Activated T-cell treated with anti-CD3 and anti-CD28 coated beads, Interleukin-2, amount 50 U/mL, for 72 hours (primary cell): ENCODE measurements around the gene SCFD2. TPM values are rescaled to one million over a fixed set of nuclear protein-coding genes. Genes with fewer than 3 reads are reported as not detected.
"Not testable (repeated sequence)": the region's sequence is repeated elsewhere in the genome, so short reads cannot be mapped to it uniquely, and the experiment has no call there.

Experiments
- ATAC-seq, 2 donors: fragments of 150-1000 bp; cut with Tn5 transposase; replicated peaks in 1 of 2; 2 replicates each; pipeline ENCODE4 v1.10.0; 2021; ENCODE audit warnings: moderate library complexity in 2 of 2, mild to moderate bottlenecking in 1 of 2
- DNase-seq, 2 donors: peaks; one replicate each; pipeline ENCODE4 v3.0.0; 2021 to 2022; ENCODE audit warnings: mixed read lengths in 1 of 2
- H3K27ac Mint-ChIP-seq: one replicate; pipeline ENCODE4 v1.8.0; 2022; ENCODE audit warnings: mild to moderate bottlenecking, moderate library complexity, mixed read lengths
- H3K27me3 Mint-ChIP-seq: one replicate; pipeline ENCODE4 v1.8.0; 2022; ENCODE audit warnings: low read depth, mixed read lengths
- H3K36me3 Mint-ChIP-seq, 2 donors: one replicate each; pipeline ENCODE4 v1.8.0; 2022; ENCODE audit warnings: mixed read lengths in 2 of 2, mild to moderate bottlenecking in 1 of 2; ENCODE audit not compliant: insufficient read depth in 2 of 2
- H3K4me1 Mint-ChIP-seq: one replicate; pipeline ENCODE4 v1.8.0; 2022; ENCODE audit warnings: low read depth, mixed read lengths
- H3K4me3 Mint-ChIP-seq, 2 donors: one replicate each; pipeline ENCODE4 v1.8.0; 2022; ENCODE audit warnings: mild to moderate bottlenecking in 2 of 2, mixed read lengths in 2 of 2, moderate library complexity in 2 of 2
- H3K9me3 Mint-ChIP-seq, 2 donors: one replicate each; pipeline ENCODE4 v1.8.0; 2022; ENCODE audit warnings: mixed read lengths in 2 of 2
- total RNA-seq, 2 donors: library from RNA; stranded (reverse); gene quantifications; one replicate each; pipeline ENCODE4 v1.2.3, GENCODE V29; 2022

Gene SCFD2
- total RNA-seq, 2 donors from 2014 or later, result 15.5 to 17.6 TPM

DNA sequence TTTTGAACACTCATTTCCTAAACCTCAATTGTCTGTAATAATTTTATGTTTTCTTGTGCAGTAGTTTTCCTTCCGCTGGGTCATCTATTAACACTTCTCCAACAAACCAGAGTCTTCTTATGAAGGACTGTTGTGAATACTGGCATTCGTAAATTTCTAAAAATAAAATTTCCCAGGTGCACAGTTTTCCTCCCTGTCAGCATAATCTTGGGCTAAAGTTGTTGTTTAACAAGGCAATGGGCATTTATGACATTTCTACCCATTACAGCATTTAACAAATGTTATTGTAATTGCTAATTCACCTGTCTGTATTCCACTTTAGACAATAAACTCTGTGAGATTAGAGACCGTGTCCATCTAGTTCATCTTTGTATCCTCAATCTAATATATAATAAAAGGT lies 1.2 kb downstream of the SCFD2 start:
- Mint-ChIP-seq H3K36me3 (peaks cover 2 to 8% of the 10 kb centered on the region in 2 donors), H3K4me3 (peak overlapping the region; percentile 93 to 99), H3K27ac (peak overlapping the region; percentile 63), H3K4me1 (peaks cover 76% of the 10 kb centered on the region), H3K27me3 (peaks cover under 1% of the 10 kb centered on the region), H3K9me3 (peaks cover 0 to 3% of the 10 kb centered on the region in 2 donors)
- ATAC-seq, result no peak
- DNase-seq, result no peak

DNA sequence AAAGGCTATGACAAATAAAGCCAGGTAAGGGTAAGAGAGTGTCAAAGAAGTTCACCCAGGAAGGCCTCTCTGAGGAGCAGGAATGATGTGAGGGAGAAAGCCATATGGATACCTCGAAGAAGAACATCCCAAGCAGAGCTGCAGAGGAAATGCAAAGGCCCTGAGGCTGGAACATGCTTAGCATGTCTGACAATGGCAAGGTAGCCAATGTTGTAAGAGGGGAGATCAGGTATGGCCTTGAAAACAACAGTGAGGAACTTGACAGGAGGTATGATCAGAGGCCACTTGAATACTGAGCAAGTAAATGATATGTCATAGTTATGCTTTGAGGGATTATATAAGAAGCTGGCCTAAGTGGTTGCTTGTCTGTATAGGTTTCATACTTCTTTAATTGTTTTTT lies 3.8 kb downstream of the SCFD2 start:
- H3K4me3 Mint-ChIP-seq, result peak overlapping the region; percentile 39 to 73
- H3K4me1 Mint-ChIP-seq, result peaks cover 66% of the 10 kb centered on the region
- ATAC-seq (no peak), DNase-seq (no peak)
- peaks cover 2 to 8% of the 10 kb centered on the region in 2 donors for H3K36me3 Mint-ChIP-seq
- peak overlapping the region; percentile 79 for H3K27ac Mint-ChIP-seq
- no peaks in the 10 kb centered on the region for H3K27me3 Mint-ChIP-seq
- H3K9me3 Mint-ChIP-seq, result no peaks in the 10 kb centered on the region

DNA sequence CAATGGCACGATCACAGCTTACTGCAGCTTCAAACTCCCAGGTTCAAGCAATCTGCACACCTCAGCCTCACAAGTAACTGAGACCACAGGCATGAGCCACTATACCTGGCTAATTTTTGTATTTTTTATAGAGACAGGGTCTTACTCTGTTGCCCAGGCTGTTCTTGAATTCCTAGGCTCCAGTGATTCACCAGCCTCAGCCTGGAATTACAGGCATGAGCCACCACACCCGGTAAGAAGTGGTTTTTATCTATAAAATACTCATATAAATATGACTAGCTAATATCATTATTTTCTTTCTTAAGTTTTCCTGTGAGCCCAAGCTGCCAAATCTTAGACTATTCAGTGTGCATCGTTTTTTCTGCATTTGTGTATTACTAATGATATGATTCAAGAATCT lies 4.4 kb downstream of the SCFD2 start:
- Mint-ChIP-seq H3K4me3 (peak overlapping the region in 1 of 2 donors; percentile 16), H3K9me3 (no peaks in the 10 kb centered on the region), H3K4me1 (peaks cover 61% of the 10 kb centered on the region), H3K27me3 (no peaks in the 10 kb centered on the region), H3K27ac (no peak overlapping the region), H3K36me3 (peaks cover 2 to 8% of the 10 kb centered on the region in 2 donors)
- DNase-seq (no peak), ATAC-seq (no peak)

DNA sequence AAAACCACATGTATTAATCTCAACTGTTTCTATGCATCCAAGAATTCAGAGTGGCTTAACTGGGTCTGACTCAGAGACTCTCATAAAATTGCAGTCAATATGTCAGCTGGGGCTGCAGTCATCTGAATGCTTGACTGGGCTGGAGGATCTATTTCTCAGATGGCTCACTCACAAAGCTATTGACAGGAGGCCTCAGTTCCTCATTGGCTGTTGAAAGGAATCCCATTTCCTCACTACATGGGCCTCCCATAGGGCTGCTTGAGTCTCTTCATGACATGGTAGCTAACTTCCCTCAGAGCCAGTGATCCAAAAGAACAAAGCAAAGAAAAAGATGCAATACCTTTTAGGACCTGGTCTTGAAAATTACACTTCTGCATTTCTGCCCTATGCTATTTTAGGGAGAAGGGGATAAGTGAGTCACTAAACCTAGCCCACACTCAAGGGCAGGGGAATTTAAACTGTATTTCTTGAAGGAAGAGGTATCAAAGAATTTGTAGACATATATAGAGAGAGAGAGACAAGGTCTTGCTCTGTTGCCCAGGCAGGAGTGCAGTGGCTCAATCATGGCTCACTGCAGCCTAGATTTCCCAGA lies 9.8 kb downstream of the SCFD2 start:
- Mint-ChIP-seq H3K4me1 (peaks cover 28% of the 10 kb centered on the region), H3K27ac (no peak overlapping the region), H3K36me3 (peaks cover 2 to 15% of the 10 kb centered on the region in 2 donors), H3K9me3 (peaks cover 0 to 1% of the 10 kb centered on the region in 2 donors), H3K4me3 (no peak overlapping the region), H3K27me3 (no peaks in the 10 kb centered on the region)
- DNase-seq (no peak), ATAC-seq (no peak)

DNA sequence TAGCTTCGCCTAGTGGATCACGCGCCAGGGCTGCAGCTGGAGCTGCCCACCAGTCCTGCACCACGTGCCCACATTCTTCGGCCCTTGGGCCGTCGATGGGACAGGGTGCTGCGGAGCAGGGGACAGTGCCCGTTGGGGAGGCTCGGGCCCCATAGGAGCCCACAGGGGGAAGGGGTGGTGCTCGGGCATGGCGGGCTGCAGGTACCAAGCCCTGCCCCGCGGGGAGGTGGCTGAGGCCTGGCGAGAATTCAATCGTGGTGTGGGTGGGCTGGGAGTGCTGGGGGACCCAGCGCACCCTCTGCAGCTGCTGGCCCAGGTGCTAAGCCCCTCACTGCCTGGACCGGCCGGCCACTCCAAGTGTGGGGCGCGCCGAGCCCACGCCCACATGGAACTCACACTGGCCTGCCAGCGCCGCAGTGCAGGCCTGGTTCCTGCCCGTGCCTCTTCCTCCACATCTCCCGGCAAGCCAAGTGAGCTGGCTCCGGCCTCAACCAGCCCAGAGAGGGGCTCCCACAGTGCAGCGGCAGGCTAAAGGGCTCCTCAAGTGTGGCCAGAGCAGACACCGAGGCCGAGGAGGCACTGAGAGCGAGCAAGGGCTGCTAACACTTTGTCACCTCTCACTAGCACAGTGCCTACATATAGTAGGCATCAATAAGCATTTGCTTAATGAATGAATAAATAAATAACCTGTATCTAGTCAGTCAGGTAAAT lies 11.7 kb downstream of the SCFD2 start:
- H3K27ac Mint-ChIP-seq, result no peak overlapping the region
- H3K36me3 Mint-ChIP-seq, result peaks cover 8 to 26% of the 10 kb centered on the region in 2 donors
- DNase-seq (no peak), ATAC-seq (no peak)
- no peak overlapping the region for H3K4me3 Mint-ChIP-seq
- no peaks in the 10 kb centered on the region for H3K27me3 Mint-ChIP-seq
- H3K9me3 Mint-ChIP-seq, result peaks cover 0 to 1% of the 10 kb centered on the region in 2 donors
- peaks cover 19% of the 10 kb centered on the region for H3K4me1 Mint-ChIP-seq

DNA sequence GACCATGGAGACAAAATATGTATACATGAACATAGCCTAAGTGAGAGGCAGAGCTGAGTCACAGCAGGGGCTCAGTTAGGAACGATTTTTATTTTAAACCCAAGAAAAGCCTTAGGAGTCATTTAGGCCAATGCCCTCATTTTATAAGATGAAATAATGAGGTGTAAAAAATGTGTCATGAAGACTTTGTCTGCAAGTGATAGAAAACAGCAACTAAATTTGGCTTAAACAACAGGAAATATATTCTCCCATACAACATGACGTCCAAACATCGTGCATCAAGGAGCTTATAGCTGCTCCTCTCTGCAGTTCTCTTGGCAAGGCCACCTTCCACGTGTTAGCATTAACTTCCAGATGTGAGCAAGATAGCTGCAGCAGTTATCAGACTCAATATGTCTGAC lies 16.8 kb downstream of the SCFD2 start:
- Mint-ChIP-seq H3K9me3 (peaks cover 0 to 2% of the 10 kb centered on the region in 2 donors), H3K4me3 (no peak overlapping the region), H3K36me3 (peaks cover 20 to 47% of the 10 kb centered on the region in 2 donors), H3K27ac (no peak overlapping the region), H3K27me3 (no peaks in the 10 kb centered on the region), H3K4me1 (peaks cover 7% of the 10 kb centered on the region)
- ATAC-seq, result no peak
- no peak for DNase-seq

DNA sequence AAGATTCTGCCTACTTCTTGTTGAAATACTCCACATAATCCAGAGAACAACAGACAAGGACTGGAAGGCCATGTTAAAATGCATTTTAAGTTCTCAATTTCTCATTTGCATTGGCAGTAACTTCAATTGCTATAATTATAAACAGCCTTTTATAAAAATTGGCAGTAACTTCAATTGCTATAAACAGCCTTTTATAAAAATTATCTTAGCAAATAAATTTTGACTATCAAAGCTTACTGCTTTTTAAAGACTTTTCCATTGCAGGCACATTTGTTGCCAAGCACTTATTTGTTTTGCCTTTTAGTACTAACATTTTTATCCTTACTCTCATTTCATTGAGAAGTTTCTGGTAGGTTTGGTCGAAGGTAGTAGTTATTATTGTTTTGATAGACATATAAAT lies 17.8 kb downstream of the SCFD2 start:
- no peaks in the 10 kb centered on the region for H3K27me3 Mint-ChIP-seq
- H3K4me1 Mint-ChIP-seq, result peaks cover 7% of the 10 kb centered on the region
- H3K27ac Mint-ChIP-seq, result no peak overlapping the region
- no peak for DNase-seq
- peaks cover 23 to 45% of the 10 kb centered on the region in 2 donors for H3K36me3 Mint-ChIP-seq
- H3K9me3 Mint-ChIP-seq, result peaks cover 2 to 3% of the 10 kb centered on the region in 2 donors
- ATAC-seq, result no peak
- H3K4me3 Mint-ChIP-seq, result no peak overlapping the region

DNA sequence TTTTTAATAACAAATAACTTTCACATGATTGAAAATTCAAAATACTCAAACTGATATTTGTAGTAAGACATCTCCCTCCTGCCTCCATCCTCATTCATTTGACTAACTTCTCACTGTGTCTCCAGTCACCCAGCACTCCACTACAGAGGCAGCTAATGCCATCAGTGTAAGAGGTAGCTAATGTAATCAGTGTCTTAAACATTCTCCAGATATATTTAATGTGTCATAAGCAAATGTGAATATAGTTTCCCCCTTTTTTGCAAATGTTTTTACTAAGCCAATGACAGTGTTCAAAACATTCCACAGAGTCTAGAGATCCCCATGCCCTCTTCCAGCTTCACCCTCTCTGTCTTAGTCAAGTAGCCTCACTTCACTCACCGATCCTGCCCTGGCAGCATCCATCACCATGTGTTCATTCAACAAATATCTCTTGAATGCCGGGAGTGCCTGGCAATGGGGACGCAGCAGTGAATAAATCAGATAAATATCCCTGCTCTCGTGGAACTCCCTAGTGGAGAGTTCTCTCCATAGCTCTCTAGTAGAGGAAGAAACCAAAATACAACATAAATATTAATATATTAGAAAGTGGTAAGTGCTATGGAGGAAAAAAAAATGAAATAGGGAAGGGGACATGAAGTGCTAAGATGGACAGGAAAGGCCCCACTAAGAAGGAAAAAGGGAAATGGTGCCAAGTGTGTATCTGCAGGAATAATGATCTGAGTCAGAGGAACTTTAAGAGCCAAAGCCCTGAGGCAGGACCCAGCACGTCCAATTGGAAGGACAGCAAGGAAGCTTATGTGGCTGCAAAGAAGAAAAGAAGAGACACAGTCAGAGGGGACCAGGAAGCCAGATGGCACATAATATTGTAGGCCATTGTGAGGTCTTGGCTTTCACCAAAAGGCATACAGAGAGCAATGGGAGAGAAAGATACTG lies 18.7 kb downstream of the SCFD2 start:
- Mint-ChIP-seq H3K4me1 (peaks cover 7% of the 10 kb centered on the region), H3K27me3 (no peaks in the 10 kb centered on the region), H3K36me3 (peaks cover 27 to 46% of the 10 kb centered on the region in 2 donors), H3K27ac (no peak overlapping the region), H3K9me3 (peaks cover 3 to 4% of the 10 kb centered on the region in 2 donors), H3K4me3 (no peak overlapping the region)
- DNase-seq, result no peak
- no peak for ATAC-seq

DNA sequence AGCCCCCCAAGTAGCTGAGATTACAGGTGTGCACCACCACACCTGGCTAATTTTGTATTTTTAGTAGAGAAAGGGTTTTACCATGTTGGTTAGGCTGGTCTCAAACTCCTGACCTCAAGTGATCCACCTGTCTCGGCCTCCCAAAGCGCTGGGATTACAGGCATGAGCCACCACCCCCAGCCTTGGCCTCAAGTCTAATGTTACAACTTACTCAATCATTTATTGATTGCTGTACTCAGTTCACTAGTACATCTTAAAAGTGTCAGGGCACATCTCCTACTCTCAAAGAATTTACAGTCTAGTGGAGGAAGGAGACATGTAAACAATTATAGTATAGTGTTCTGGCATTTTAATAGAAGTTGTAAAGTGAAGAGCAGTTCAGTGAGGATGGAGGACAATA lies 19.5 kb downstream of the SCFD2 start:
- not testable (repeated sequence) for H3K9me3 Mint-ChIP-seq, H3K27me3 Mint-ChIP-seq, H3K27ac Mint-ChIP-seq, DNase-seq, H3K4me1 Mint-ChIP-seq, H3K4me3 Mint-ChIP-seq, ATAC-seq
- H3K36me3 Mint-ChIP-seq, result peaks cover 30 to 47% of the 10 kb centered on the region in 2 donors

DNA sequence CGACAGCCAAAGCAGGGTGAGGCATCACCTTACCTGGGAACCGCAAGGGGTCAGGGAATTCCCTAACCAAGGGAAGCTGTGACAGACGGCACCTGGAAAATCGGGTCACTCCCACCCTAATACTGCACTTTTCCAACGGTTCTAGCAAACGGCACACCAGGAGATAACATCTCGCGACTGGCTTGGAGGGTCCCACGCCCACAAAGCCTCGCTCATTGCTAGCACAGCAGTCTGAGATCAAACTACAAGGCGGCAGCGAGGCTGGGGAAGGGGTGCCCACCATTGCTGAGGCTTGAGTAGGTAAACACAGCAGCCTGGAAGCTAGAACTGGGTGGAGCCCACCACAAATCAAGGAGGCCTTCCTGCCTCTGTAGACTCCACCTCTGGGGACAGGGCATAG lies 25.7 kb downstream of the SCFD2 start:
- Mint-ChIP-seq H3K9me3 (peaks cover 3 to 13% of the 10 kb centered on the region in 2 donors), H3K36me3 (peaks cover 21 to 38% of the 10 kb centered on the region in 2 donors)
- not testable (repeated sequence) for H3K27ac Mint-ChIP-seq, DNase-seq, ATAC-seq, H3K4me3 Mint-ChIP-seq, H3K4me1 Mint-ChIP-seq, H3K27me3 Mint-ChIP-seq

DNA sequence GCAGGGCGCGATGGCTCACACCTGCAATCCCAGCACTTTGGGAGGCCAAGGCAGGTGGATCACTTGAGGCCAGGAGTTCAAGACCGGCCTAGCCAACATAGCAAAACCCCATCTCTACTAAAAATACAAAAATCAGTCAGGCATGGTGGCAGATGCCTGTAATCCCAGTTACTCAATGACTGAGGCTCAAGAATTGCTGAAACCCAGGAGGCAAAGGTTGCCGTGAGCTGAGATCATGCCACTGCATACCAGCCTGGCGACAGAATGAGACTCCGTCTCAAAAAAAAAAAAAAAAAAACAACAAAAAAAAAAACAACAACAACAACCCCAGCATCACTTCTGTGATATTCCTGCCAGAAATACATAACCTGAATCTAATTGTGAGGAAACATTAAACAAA lies 30.9 kb downstream of the SCFD2 start:
- H3K27me3 Mint-ChIP-seq, ATAC-seq, DNase-seq, H3K27ac Mint-ChIP-seq, H3K4me3 Mint-ChIP-seq, H3K4me1 Mint-ChIP-seq, H3K9me3 Mint-ChIP-seq: not testable (repeated sequence)
- H3K36me3 Mint-ChIP-seq, result peaks cover 6 to 18% of the 10 kb centered on the region in 2 donors

DNA sequence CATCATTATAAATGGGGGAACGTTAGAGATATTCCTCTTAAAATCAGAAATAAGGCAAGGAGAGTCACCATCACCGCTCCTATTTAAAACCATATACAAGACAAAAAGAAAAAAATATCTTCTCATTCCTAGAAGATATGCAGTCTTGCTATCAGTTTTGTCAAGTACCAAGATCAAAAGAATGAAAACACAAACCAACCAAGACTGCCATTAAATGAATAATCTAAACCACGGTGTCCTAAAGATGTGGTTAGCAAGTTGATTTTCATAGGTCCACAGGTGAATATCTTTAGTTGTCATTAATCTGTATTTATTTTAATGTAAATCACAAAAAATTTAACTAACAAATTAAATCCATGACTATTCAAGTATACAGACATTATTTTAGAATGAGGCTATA lies 39.3 kb downstream of the SCFD2 start:
- H3K4me3 Mint-ChIP-seq, result no peak overlapping the region
- no peak for DNase-seq
- peaks cover 0 to 3% of the 10 kb centered on the region in 2 donors for H3K9me3 Mint-ChIP-seq
- no peaks in the 10 kb centered on the region for H3K27me3 Mint-ChIP-seq
- no peak overlapping the region for H3K27ac Mint-ChIP-seq
- H3K4me1 Mint-ChIP-seq, result peaks cover 21% of the 10 kb centered on the region
- no peak for ATAC-seq
- H3K36me3 Mint-ChIP-seq, result peaks cover 6 to 18% of the 10 kb centered on the region in 2 donors

DNA sequence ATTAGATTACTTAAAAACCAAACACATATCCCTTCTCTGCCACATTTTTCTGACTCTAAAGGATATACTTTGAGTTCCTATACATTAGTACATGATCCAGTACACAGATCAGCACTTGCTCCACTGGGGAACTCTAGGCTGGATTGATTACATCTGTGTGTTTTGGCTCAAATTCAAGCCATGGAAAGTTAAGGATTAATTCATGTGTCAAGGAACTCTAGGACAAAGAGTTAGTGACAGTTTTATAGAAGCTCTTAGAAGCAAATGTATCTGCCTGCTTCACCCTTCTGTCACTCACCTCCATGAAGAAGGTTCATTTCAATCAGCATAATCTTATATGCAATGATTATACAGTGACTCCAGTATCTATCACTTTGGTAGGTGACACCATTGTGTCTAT lies 43.2 kb downstream of the SCFD2 start:
- Mint-ChIP-seq H3K4me3 (no peak overlapping the region), H3K36me3 (peaks cover 3 to 8% of the 10 kb centered on the region in 2 donors), H3K4me1 (peaks cover 28% of the 10 kb centered on the region), H3K27ac (no peak overlapping the region), H3K27me3 (no peaks in the 10 kb centered on the region), H3K9me3 (no peaks in the 10 kb centered on the region)
- DNase-seq, result no peak
- ATAC-seq, result no peak
